WTC11 (cell line): Measurements from ENCODE around the gene GSTO2. TPM values are rescaled to one million over a fixed set of nuclear protein-coding genes. Genes with fewer than 3 reads are reported as not detected.

Experiments
- ATAC-seq: fragments of 200-7000 bp; cut with Tn5 transposase; 2 replicates; pipeline ENCODE4 v1.10.0; 2021; ENCODE audit warnings: mild to moderate bottlenecking, moderate library complexity
- CTCF ChIA-PET: fragments of 300-600 bp; sonication (Branson Sonifier 250); formaldehyde crosslinking; loops from one replicate; lab custom pipeline; 2021; ENCODE audit warnings: antibody characterized with exemption; lab: Charles Lee
- POLR2A ChIA-PET: fragments of 350-600 bp; sonication (Branson Sonifier 250); formaldehyde crosslinking; loops from one replicate; lab custom pipeline; 2021; ENCODE audit warnings: antibody characterized with exemption; lab: Charles Lee
- DNase-seq: peaks from one replicate; pipeline ENCODE4 v3.0.0; 2021; ENCODE audit warnings: low spot score
- H3K27ac Mint-ChIP-seq: 2 replicates; pipeline ENCODE4 v1.8.0; 2021; ENCODE audit warnings: mixed read lengths
- H3K27me3 Mint-ChIP-seq: 2 replicates; pipeline ENCODE4 v1.8.0; 2021; ENCODE audit warnings: low read depth, mild to moderate bottlenecking, moderate library complexity, mixed read lengths
- H3K36me3 Mint-ChIP-seq: 2 replicates; pipeline ENCODE4 v1.8.0; 2021; ENCODE audit warnings: mixed read lengths
- H3K4me1 Mint-ChIP-seq: 2 replicates; pipeline ENCODE4 v1.8.0; 2022; ENCODE audit warnings: mixed read lengths
- H3K4me3 Mint-ChIP-seq: 2 replicates; pipeline ENCODE4 v1.8.0; 2021; ENCODE audit warnings: mild to moderate bottlenecking, moderate library complexity, mixed read lengths
- H3K9me3 Mint-ChIP-seq: 2 replicates; pipeline ENCODE4 v1.8.0; 2021; ENCODE audit warnings: mixed read lengths
- ATF1 ChIP-seq: sonication (generic); formaldehyde crosslinking; IDR thresholded peaks from 2 replicates; pipeline ENCODE4 v1.8.1; 2023; ENCODE audit warnings: mild to moderate bottlenecking, moderate library complexity, missing genetic modification reagents
- ATF6 ChIP-seq: sonication (generic); formaldehyde crosslinking; IDR thresholded peaks from 2 replicates; pipeline ENCODE4 v1.8.1; 2023; ENCODE audit warnings: mild to moderate bottlenecking, missing genetic modification reagents
- CBFB ChIP-seq: sonication (generic); formaldehyde crosslinking; IDR thresholded peaks from 2 replicates; pipeline ENCODE4 v1.8.1; 2022; ENCODE audit warnings: mild to moderate bottlenecking, low read depth, missing genetic modification reagents
- CREB1 ChIP-seq: sonication (generic); formaldehyde crosslinking; IDR thresholded peaks from 2 replicates; pipeline ENCODE4 v1.8.0; 2023; ENCODE audit warnings: mild to moderate bottlenecking, missing genetic modification reagents
- E2F4 ChIP-seq: sonication (generic); formaldehyde crosslinking; IDR thresholded peaks from 2 replicates; pipeline ENCODE4 v1.8.1; 2022; ENCODE audit warnings: low read depth, mild to moderate bottlenecking, moderate library complexity, missing genetic modification reagents, borderline replicate concordance
- EMX1 ChIP-seq: fragments of 250-450 bp; sonication (Bioruptor Pico); IDR thresholded peaks from 2 replicates; pipeline ENCODE4 v1.8.0; 2021; ENCODE audit warnings: mild to moderate bottlenecking
- ERG ChIP-seq: fragments of 250-450 bp; sonication (Bioruptor Pico); IDR thresholded peaks from 2 replicates; pipeline ENCODE4 v1.8.0; 2021; ENCODE audit warnings: mild to moderate bottlenecking
- ETV6 ChIP-seq: sonication (generic); formaldehyde crosslinking; IDR thresholded peaks from 2 replicates; pipeline ENCODE4 v1.8.1; 2022; ENCODE audit warnings: mild to moderate bottlenecking, missing genetic modification reagents
- FOXP4 ChIP-seq: sonication (generic); formaldehyde crosslinking; IDR thresholded peaks from 2 replicates; pipeline ENCODE4 v1.8.0; 2022; ENCODE audit warnings: mild to moderate bottlenecking, missing genetic modification reagents
- GABPB1 ChIP-seq: sonication (generic); formaldehyde crosslinking; IDR thresholded peaks from 2 replicates; pipeline ENCODE4 v1.8.1; 2023; ENCODE audit warnings: mild to moderate bottlenecking, missing genetic modification reagents
- NFE2L1 ChIP-seq: sonication (generic); formaldehyde crosslinking; IDR thresholded peaks from 2 replicates; pipeline ENCODE4 v1.8.1; 2023; ENCODE audit warnings: missing genetic modification reagents
- PREB ChIP-seq: sonication (generic); formaldehyde crosslinking; IDR thresholded peaks from 2 replicates; pipeline ENCODE4 v1.8.1; 2022; ENCODE audit warnings: mild to moderate bottlenecking, missing genetic modification reagents, moderate library complexity, borderline replicate concordance
- SMAD4 ChIP-seq: sonication (generic); formaldehyde crosslinking; IDR thresholded peaks from 2 replicates; pipeline ENCODE4 v1.8.0; 2022; ENCODE audit warnings: mild to moderate bottlenecking, missing genetic modification reagents
- SOX15 ChIP-seq: fragments of 250-450 bp; sonication (Bioruptor Pico); IDR thresholded peaks from 2 replicates; pipeline ENCODE4 v1.9.0; 2021; ENCODE audit warnings: mild to moderate bottlenecking
- ZBTB21 ChIP-seq: sonication (generic); formaldehyde crosslinking; IDR thresholded peaks from 2 replicates; pipeline ENCODE4 v1.8.1; 2023; ENCODE audit warnings: mild to moderate bottlenecking, missing genetic modification reagents, borderline replicate concordance
- ZBTB43 ChIP-seq: sonication (generic); formaldehyde crosslinking; IDR thresholded peaks from 2 replicates; pipeline ENCODE4 v1.8.1; 2023; ENCODE audit warnings: mild to moderate bottlenecking, missing genetic modification reagents
- ZNF219 ChIP-seq: sonication (generic); formaldehyde crosslinking; IDR thresholded peaks from 2 replicates; pipeline ENCODE4 v1.8.0; 2023; ENCODE audit warnings: missing genetic modification reagents, mild to moderate bottlenecking, borderline replicate concordance
- ZNF416 ChIP-seq: fragments of 250-450 bp; sonication (Bioruptor Pico); IDR thresholded peaks from 2 replicates; pipeline ENCODE4 v1.9.0; 2021; ENCODE audit warnings: mild to moderate bottlenecking, inconsistent platforms
- ZNF425 ChIP-seq: fragments of 250-450 bp; sonication (Bioruptor Pico); conservative IDR thresholded peaks from 2 replicates; pipeline ENCODE4 v1.9.0; 2021; ENCODE audit warnings: mild to moderate bottlenecking
- ZNF671 ChIP-seq: fragments of 250-450 bp; sonication (Bioruptor Pico); IDR thresholded peaks from 2 replicates; pipeline ENCODE4 v1.8.0; 2021; ENCODE audit warnings: mild to moderate bottlenecking
- total RNA-seq: library from RNA; stranded (reverse); gene quantifications from 3 replicates; pipeline ENCODE4 v1.2.3, GENCODE V29; 2021

The GSTO2 gene
- total RNA-seq, 1 experiment from 2014 or later, result 10.7 TPM

- TF ChIP-seq PREB (CRISPR knock-in tag), result no peak
These were observed 59.0 kb downstream of the GSTO2 start (continued) for GRCh38 chr10:104327745-104328645.

- H3K9me3 Mint-ChIP-seq, result no peaks in the 10 kb centered on the region
- H3K36me3 Mint-ChIP-seq, result peaks cover 5% of the 10 kb centered on the region; the same call in 1 of the 2 replicates
- DNase-seq (no peak), ATAC-seq (no peak)
- H3K4me1 Mint-ChIP-seq, result peaks cover 97% of the 10 kb centered on the region
- CTCF ChIA-PET, result interaction anchor here (0.6 to 4.4 kb wide), 6 partner anchors 9 to 171 kb away, joined by 3 to 19 read pairs (median 7); partner anchors contain the start of genes CFAP58 and ITPRIP
- TF ChIP-seq ETV6 (CRISPR knock-in tag) (no peak), NFE2L1 (CRISPR knock-in tag) (no peak), CBFB (CRISPR knock-in tag) (no peak), ZNF425 (no peak), ERG (no peak), EMX1 (no peak), ZNF219 (CRISPR knock-in tag) (no peak), E2F4 (CRISPR knock-in tag) (no peak), SMAD4 (CRISPR knock-in tag) (no peak), SOX15 (CRISPR knock-in tag) (no peak)
- POLR2A ChIA-PET, result interaction anchor here (0.6 kb wide), 1 partner anchor 9 kb away, joined by 3 read pairs; the partner anchor contains the start of gene ITPRIP
- peak overlapping the region; percentile 98 for H3K27ac Mint-ChIP-seq
- no peaks in the 10 kb centered on the region for H3K27me3 Mint-ChIP-seq
- peak overlapping the region; percentile 52 for H3K4me3 Mint-ChIP-seq
These were observed 59.6 kb downstream of the GSTO2 start for GRCh38 chr10:104328646-104328895.

- Mint-ChIP-seq H3K9me3 (no peaks in the 10 kb centered on the region), H3K36me3 (peaks cover 5% of the 10 kb centered on the region; the same call in 1 of the 2 replicates), H3K27ac (peak overlapping the region; percentile 98), H3K27me3 (no peaks in the 10 kb centered on the region), H3K4me1 (peaks cover 97% of the 10 kb centered on the region), H3K4me3 (peak overlapping the region; percentile 52)
- POLR2A ChIA-PET, result interaction anchor here (1.0 kb wide), 1 partner anchor 8 kb away, joined by 3 read pairs; no protein-coding TSS in a partner anchor
- ATAC-seq (peak; percentile 40), DNase-seq (no peak)
- CTCF ChIA-PET, result interaction anchor here (0.6 to 4.4 kb wide), 6 partner anchors 9 to 170 kb away, joined by 3 to 19 read pairs (median 7); partner anchors contain the start of genes CFAP58 and ITPRIP
- no peak for TF ChIP-seq ZNF671 (CRISPR knock-in tag)
- TF ChIP-seq GABPB1, result peak; percentile 93
- no peak for TF ChIP-seq ZBTB43 (CRISPR knock-in tag)
- no peak for TF ChIP-seq ATF6
- TF ChIP-seq ZBTB21 (CRISPR knock-in tag), result 0 out of 2 replicates have a peak, but pooled peaks have one; percentile 20
- TF ChIP-seq FOXP4 (CRISPR knock-in tag), result 0 out of 2 replicates have a peak, but pooled peaks have one; percentile 54
- TF ChIP-seq ZNF416, result no peak
- TF ChIP-seq CREB1, result no peak
- no peak for TF ChIP-seq ATF1
These were observed 60.1 kb downstream of the GSTO2 start for GRCh38 chr10:104328896-104329710.
